ENCODE results near the gene RNF138. TPM values are rescaled to one million over a fixed set of nuclear protein-coding genes. Genes with fewer than 3 reads are reported as not detected.
"Not testable (repeated sequence)": the region's sequence is repeated elsewhere in the genome, so short reads cannot be mapped to it uniquely, and the experiment has no call there.

RNF138 gene
- total RNA-seq, 6 donors from 2014 or later = 17.8 to 34.5 (median 25.5) TPM

DNA sequence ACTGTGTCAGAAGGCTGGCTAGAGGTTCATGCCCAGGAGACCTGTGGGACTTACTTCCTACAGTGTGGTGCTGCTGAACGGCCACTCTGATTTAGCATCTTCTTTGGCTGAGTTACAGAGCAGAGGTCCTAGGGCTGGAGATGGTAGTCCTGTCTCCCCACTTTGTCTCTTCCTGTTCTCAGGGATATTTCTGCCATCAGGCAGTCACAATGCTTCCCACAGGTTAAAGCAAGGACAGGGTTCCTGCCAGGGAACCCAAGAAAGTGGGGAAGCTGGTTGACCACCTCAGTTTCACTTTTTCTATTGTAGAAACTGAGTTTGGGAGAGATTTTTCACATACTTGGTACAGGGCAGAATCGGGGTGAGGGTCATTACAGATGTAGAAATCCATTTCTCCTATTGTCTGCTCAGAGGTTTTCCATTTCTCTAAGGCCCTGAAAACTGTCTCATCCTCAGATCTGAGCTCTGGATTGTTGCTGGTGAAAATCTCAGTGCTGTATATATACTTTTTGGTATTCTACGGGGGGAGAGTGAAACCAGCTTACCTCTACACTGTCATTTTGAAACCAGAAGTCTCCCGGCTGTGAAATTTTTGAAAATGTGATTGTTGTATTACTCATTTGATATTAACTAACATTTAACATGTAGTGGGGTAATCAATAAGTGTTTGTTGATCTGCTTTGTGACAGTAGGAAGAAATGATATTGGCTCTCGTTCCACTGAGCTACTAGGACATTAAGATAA lies 61.2 kb downstream of the RNF138 start:
- no peak overlapping the region for H3K4me3 ChIP-seq

GRCh38 chr18:32156855-32157254 lies 65.2 kb downstream of the RNF138 start:
- Histone ChIP-seq H3K36me3 (no peaks in the 10 kb centered on the region), H3K4me1 (peaks cover 3 to 11% (median 8%) of the 10 kb centered on the region in 4 donors), H3K4me3 (no peak overlapping the region), H3K27me3 (no peaks in the 10 kb centered on the region), H3K9me3 (no peaks in the 10 kb centered on the region), H3K27ac (no peak overlapping the region)
- TF ChIP-seq POLR2AphosphoS5 (IDR thresholded peaks at IDR 0.05) (no peak), EP300 (IDR thresholded peaks at IDR 0.05) (no peak), POLR2A (IDR thresholded peaks at IDR 0.05) (no peak)
- DNase-seq (no peak), ATAC-seq (ENCODE audit: low FRiP score in 2 of 2) (no peak)

More for the DNA sequence above, 61.2 kb downstream of the RNF138 start:
- DNase-seq (no peak), ATAC-seq (ENCODE audit: low FRiP score in 2 of 2) (no peak)
- Histone ChIP-seq H3K27ac (no peak overlapping the region), H3K36me3 (no peaks in the 10 kb centered on the region), H3K9me3 (no peaks in the 10 kb centered on the region), H3K4me1 (peaks cover 0 to 3% (median under 1%) of the 10 kb centered on the region in 4 donors), H3K27me3 (no peaks in the 10 kb centered on the region)
- TF ChIP-seq POLR2AphosphoS5 (IDR thresholded peaks at IDR 0.05) (no peak), CTCF (IDR thresholded peaks at IDR 0.05) (no peak), EP300 (IDR thresholded peaks at IDR 0.05) (no peak), POLR2A (IDR thresholded peaks at IDR 0.05) (no peak)
- 78 to 86% methylated on average over 5 of the region's 5 CpGs for WGBS, 2 donors

DNA sequence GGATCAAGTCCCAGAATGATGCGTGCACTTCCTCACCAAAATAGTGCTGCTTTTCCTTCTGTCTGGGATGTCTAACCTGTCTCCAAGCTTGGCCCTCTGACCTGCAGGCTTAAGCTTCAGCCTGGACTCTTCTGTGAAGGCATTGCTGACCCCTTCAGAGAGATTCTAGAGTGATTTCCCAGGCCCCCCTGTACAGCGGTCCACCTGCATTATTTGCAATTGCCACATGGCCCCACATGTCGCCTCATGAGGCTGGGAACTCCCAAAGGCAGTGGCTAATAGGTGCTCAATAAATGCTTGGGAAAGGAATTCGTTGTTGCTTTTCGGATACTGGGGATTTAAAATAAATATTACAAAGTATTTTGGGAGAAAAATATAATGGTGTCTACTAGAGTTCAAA lies 65.9 kb downstream of the RNF138 start:
- no peaks in the 10 kb centered on the region for H3K36me3 ChIP-seq
- DNase-seq (no peak), ATAC-seq (ENCODE audit: low FRiP score in 2 of 2) (no peak)
- peaks cover 3 to 11% (median 8%) of the 10 kb centered on the region in 4 donors for H3K4me1 ChIP-seq
- H3K4me3 ChIP-seq = no peak overlapping the region
- no peak overlapping the region for H3K27ac ChIP-seq
- TF ChIP-seq POLR2AphosphoS5 (IDR thresholded peaks at IDR 0.05) (no peak), EP300 (IDR thresholded peaks at IDR 0.05) (no peak), POLR2A (IDR thresholded peaks at IDR 0.05) (no peak), CTCF (IDR thresholded peaks at IDR 0.05) (no peak)
- H3K9me3 ChIP-seq = no peaks in the 10 kb centered on the region
- no peaks in the 10 kb centered on the region for H3K27me3 ChIP-seq
- 68 to 70% methylated on average over 4 to 5 of the region's 5 CpGs for WGBS, 2 donors

DNA sequence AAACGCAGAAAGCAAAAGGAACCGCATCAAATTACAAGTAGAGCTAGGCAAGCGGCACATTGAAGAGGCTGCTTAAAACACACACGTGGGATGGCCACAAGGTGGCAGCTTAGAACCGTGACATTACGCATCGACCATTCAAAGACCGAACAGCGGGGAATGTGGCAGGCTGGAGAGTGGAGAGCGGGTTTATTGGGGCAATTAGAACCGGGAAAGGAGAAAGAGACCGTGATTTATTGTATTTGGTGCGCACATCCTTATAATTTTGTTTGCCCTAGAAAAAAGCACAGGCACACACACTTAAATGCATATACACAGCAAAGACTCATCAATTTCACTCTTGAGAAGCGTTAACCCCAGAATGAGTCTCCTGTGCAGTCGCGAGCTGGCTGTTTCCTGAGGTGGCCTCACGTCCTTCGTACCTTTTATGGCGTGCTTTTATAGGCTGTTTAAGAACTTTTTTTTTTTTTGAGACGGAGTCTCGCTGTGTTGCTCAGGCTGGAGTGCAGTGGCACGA lies 66.5 kb downstream of the RNF138 start:
- ATAC-seq (ENCODE audit: low FRiP score in 2 of 2) (peak; percentile 91 to 97), DNase-seq (peak in 1 of 2 donors; percentile 82)
- Histone ChIP-seq H3K9me3 (no peaks in the 10 kb centered on the region), H3K36me3 (no peaks in the 10 kb centered on the region), H3K4me3 (peak overlapping the region in 3 of 4 donors; percentile 11 to 39 (median 28)), H3K4me1 (peaks cover 3 to 11% (median 8%) of the 10 kb centered on the region in 4 donors), H3K27me3 (no peaks in the 10 kb centered on the region), H3K27ac (no peak overlapping the region)
- TF ChIP-seq EP300 (IDR thresholded peaks at IDR 0.05) = no peak
- no peak for TF ChIP-seq POLR2AphosphoS5 (IDR thresholded peaks at IDR 0.05)
- peak; percentile 71 to 90 (median 81) for TF ChIP-seq CTCF (IDR thresholded peaks at IDR 0.05)
- 3 to 10% methylated on average over 22 of the region's 22 CpGs for WGBS, 2 donors

DNA sequence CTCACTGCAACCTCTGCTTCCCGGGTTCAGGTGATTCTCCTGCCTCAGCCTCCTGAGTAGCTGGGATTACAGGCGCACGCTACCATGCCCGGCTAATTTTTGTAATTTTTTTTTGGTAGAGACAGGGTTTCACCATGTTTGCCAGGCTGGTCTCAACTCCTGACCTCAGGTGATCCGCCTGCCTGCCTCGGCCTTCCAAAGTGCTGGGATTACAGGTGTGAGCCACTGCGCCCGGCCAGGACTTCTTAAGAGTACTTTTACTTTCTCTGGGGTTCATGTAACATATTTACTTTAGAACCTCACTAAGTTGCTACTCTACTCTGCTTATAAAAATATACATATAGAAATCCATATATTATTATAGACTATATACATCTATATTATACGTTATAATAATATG lies 67.0 kb downstream of the RNF138 start:
- Histone ChIP-seq H3K4me1 (peaks cover 3 to 11% (median 8%) of the 10 kb centered on the region in 4 donors), H3K4me3 (peak overlapping the region in 2 of 4 donors; percentile 28 to 39)
- DNase-seq; H3K36me3 ChIP-seq; H3K9me3 ChIP-seq; H3K27ac ChIP-seq; H3K27me3 ChIP-seq; ATAC-seq (ENCODE audit: low FRiP score in 2 of 2): not testable (repeated sequence)
- 61 to 81% methylated on average over 9 of the region's 9 CpGs for WGBS, 2 donors

All from upper lobe of left lung (tissue), 6 donors.